Chondrocyte (in vitro differentiated cells): ENCODE measurements around the gene KIFC3. TPM values are rescaled to one million over a fixed set of nuclear protein-coding genes. Genes with fewer than 3 reads are reported as not detected.
"Not testable (repeated sequence)": the region's sequence is repeated elsewhere in the genome, so short reads cannot be mapped to it uniquely, and the experiment has no call there.

Experiments used
- DNase-seq: peaks from one replicate; pipeline ENCODE4 v3.0.0; 2021; ENCODE audit warnings: mixed read lengths, low spot score
- H3K27ac Mint-ChIP-seq: one replicate; pipeline ENCODE4 v1.8.0; 2021; ENCODE audit warnings: mild to moderate bottlenecking, moderate library complexity, mixed read lengths; ENCODE audit not compliant: unreplicated experiment
- H3K27me3 Mint-ChIP-seq: 2 replicates; pipeline ENCODE4 v1.8.0; 2021; ENCODE audit warnings: low read depth, mixed read lengths
- H3K36me3 Mint-ChIP-seq: 2 replicates; pipeline ENCODE4 v1.8.0; 2021; ENCODE audit warnings: low read depth, mixed read lengths
- H3K4me1 Mint-ChIP-seq: 2 replicates; pipeline ENCODE4 v1.8.0; 2021; ENCODE audit warnings: low read depth, mild to moderate bottlenecking, mixed read lengths
- H3K4me3 Mint-ChIP-seq: one replicate; pipeline ENCODE4 v1.8.0; 2021; ENCODE audit warnings: mild to moderate bottlenecking, moderate library complexity, mixed read lengths; ENCODE audit not compliant: unreplicated experiment
- H3K9me3 Mint-ChIP-seq: 2 replicates; pipeline ENCODE4 v1.8.0; 2021; ENCODE audit warnings: low read depth, mixed read lengths
- total RNA-seq: library from RNA; stranded (reverse); gene quantifications from 3 replicates; pipeline ENCODE4 v1.2.1, GENCODE V29; 2021
- TF ChIP-seq, protein P1 (sequence below): fragments of 200-600 bp; sonication (generic); IDR thresholded peaks from 2 replicates; pipeline ENCODE4 v1.5.0; 2021; ENCODE audit warnings: antibody characterized with exemption, mild to moderate bottlenecking, moderate library complexity

KIFC3 gene
- total RNA-seq, 1 donor from 2014 or later = 75.6 TPM

DNA sequence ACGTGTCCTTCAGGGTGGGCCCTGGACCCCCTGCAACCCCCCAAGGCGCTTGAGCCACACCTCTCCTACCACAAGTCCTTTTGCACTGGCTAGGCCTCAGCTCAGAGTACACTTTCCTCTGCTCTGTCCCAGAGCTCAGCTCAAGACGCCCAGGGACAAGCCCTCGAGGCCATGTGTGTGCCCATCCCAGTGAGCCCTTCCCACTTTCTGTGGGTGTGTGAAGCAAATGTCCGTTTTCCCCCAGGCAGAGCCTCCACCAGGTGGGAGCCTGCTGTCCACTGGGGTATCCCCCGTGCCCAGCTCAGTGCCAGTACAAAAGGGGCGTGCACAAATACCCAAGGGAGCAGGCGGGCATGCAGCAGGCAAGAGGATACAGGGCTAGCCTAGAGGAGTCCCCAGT lies 18.4 kb downstream of the KIFC3 start:
- Mint-ChIP-seq H3K4me1 (peaks cover 22% of the 10 kb centered on the region), H3K27ac (peak overlapping the region; percentile 12), H3K36me3 (peaks cover 24% of the 10 kb centered on the region), H3K4me3 (no peak overlapping the region), H3K27me3 (no peaks in the 10 kb centered on the region), H3K9me3 (no peaks in the 10 kb centered on the region)
- TF ChIP-seq, protein P1, sequence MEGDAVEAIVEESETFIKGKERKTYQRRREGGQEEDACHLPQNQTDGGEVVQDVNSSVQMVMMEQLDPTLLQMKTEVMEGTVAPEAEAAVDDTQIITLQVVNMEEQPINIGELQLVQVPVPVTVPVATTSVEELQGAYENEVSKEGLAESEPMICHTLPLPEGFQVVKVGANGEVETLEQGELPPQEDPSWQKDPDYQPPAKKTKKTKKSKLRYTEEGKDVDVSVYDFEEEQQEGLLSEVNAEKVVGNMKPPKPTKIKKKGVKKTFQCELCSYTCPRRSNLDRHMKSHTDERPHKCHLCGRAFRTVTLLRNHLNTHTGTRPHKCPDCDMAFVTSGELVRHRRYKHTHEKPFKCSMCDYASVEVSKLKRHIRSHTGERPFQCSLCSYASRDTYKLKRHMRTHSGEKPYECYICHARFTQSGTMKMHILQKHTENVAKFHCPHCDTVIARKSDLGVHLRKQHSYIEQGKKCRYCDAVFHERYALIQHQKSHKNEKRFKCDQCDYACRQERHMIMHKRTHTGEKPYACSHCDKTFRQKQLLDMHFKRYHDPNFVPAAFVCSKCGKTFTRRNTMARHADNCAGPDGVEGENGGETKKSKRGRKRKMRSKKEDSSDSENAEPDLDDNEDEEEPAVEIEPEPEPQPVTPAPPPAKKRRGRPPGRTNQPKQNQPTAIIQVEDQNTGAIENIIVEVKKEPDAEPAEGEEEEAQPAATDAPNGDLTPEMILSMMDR = no peak
- no peak for DNase-seq

DNA sequence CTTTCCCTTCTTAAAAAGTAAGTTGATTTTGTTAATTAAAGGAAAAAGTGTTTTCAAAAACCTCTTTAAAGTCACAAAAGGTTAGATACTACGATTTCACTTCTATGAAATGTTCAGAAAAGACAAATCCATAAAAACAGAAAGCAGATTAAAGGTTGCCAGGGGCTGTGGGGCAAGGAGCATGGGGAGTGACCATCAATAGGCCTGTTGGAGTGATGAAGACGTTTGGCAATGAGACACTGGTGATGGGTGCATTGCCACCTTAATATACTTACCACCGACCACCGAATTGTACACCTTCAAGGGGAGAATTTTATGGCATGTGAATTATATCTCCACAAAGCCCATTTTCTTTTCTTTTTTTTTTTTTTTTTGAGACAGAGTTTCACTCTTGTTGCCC lies 19.2 kb downstream of the KIFC3 start:
- Mint-ChIP-seq H3K4me3 (no peak overlapping the region), H3K36me3 (peaks cover 28% of the 10 kb centered on the region)

GRCh38 chr16:57782607-57783055 lies 19.7 kb downstream of the KIFC3 start:
- peaks cover 22% of the 10 kb centered on the region for H3K4me1 Mint-ChIP-seq
- DNase-seq, H3K27me3 Mint-ChIP-seq, H3K4me3 Mint-ChIP-seq, H3K9me3 Mint-ChIP-seq: not testable (repeated sequence)
- H3K27ac Mint-ChIP-seq = peak overlapping the region; percentile 69
- H3K36me3 Mint-ChIP-seq = peaks cover 30% of the 10 kb centered on the region

More for the DNA sequence above, 19.2 kb downstream of the KIFC3 start:
- no peaks in the 10 kb centered on the region for H3K27me3 Mint-ChIP-seq
- TF ChIP-seq, protein P1 = no peak
- no peaks in the 10 kb centered on the region for H3K9me3 Mint-ChIP-seq
- DNase-seq = no peak
- peak overlapping the region; percentile 69 for H3K27ac Mint-ChIP-seq
- H3K4me1 Mint-ChIP-seq = peaks cover 22% of the 10 kb centered on the region

- Mint-ChIP-seq H3K4me1 (peaks cover 22% of the 10 kb centered on the region), H3K27me3 (no peaks in the 10 kb centered on the region), H3K27ac (peak overlapping the region; percentile 69), H3K36me3 (peaks cover 29% of the 10 kb centered on the region), H3K4me3 (no peak overlapping the region), H3K9me3 (no peaks in the 10 kb centered on the region)
- TF ChIP-seq, protein P1 = peak; percentile 67
- DNase-seq = no peak
These were observed 20.3 kb downstream of the KIFC3 start for GRCh38 chr16:57781741-57782606.

- no peak overlapping the region for H3K4me3 Mint-ChIP-seq
- no peak for DNase-seq
- peaks cover 22% of the 10 kb centered on the region for H3K4me1 Mint-ChIP-seq
- H3K27ac Mint-ChIP-seq = peak overlapping the region; percentile 69
- no peaks in the 10 kb centered on the region for H3K9me3 Mint-ChIP-seq
- H3K36me3 Mint-ChIP-seq = peaks cover 30% of the 10 kb centered on the region
- no peaks in the 10 kb centered on the region for H3K27me3 Mint-ChIP-seq
- TF ChIP-seq, protein P1 = no peak
These were observed 20.9 kb downstream of the KIFC3 start for GRCh38 chr16:57781349-57781740.

GRCh38 chr16:57779836-57780235 lies 22.5 kb downstream of the KIFC3 start:
- not testable (repeated sequence) for H3K27ac Mint-ChIP-seq, H3K4me3 Mint-ChIP-seq, H3K9me3 Mint-ChIP-seq, H3K27me3 Mint-ChIP-seq, DNase-seq
- Mint-ChIP-seq H3K36me3 (peaks cover 29% of the 10 kb centered on the region), H3K4me1 (peaks cover 29% of the 10 kb centered on the region)
